ENCODE data around the gene TRIM65.

TRIM65 gene

DNA sequence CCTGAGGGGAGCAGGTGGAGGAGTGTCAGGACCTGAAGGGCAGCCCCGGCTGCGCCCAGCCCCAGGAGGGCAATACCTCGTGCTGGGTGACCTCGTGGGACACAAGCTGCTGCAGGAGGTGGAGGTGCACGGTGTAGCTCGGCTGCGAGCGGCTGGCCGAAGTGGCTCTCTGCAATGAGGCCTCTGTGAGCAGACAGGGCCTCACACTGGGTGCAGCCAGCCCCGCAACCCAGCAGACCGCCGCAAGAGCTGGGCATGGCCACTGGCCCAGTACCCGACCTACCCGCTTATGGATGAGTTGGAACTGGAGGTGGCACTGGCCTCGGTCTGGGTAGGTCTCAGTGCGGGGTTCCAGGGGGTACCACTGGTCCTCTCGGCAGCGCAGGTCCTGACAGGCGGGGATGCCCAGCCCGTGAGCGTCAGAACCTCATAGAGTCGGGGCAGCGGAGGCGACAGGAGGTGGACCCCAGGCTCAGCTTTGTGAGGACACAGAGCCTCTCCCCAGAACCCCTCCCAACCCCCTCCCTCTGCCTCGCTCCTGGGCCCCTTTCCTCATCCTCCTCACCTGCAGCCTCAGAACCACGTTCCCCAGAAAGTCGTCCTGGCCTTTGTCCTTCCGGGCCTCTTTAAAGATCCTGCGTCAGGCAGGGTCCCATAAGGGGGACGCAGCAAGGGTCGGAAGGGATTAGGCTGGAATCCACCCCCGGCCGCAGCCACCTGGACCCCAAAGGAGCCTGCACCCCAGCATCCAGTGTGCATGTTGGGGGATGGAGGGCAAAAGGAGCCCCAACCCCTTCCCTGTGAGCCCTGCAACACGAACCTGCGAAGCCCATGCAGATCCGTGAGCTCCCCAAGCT, 56.6 kb downstream of the TRIM65 start:
- Histone ChIP-seq H3K27me3 (ENCODE audit: insufficient read depth, low read length) (no peaks in the 10 kb centered on the region), H3K9me3 (ENCODE audit: insufficient read depth, low read depth, low read length) (no peaks in the 10 kb centered on the region), H3K4me3 (ENCODE audit: low read length) (no peak overlapping the region), H3K4me1 (ENCODE audit: insufficient read depth, low read length) (no peaks in the 10 kb centered on the region), H3K36me3 (ENCODE audit: insufficient read depth, low read length) (no peaks in the 10 kb centered on the region), H3K27ac (ENCODE audit: low read depth, low read length) (no peak overlapping the region), H3K9ac (ENCODE audit: low read depth, low read length) (no peak overlapping the region)
- WGBS = 94% methylated on average over 36 of the region's 36 CpGs
